Measurements from ENCODE around the gene TDRD7. TPM values are rescaled to one million over a fixed set of nuclear protein-coding genes. Genes with fewer than 3 reads are reported as not detected.

The TDRD7 gene
- total and polyA plus RNA-seq, 2 of the 13 experiments (the other 11 are each of a cell fraction or from before 2014, with no cell fraction given) = 9.8 to 15.5 TPM

DNA sequence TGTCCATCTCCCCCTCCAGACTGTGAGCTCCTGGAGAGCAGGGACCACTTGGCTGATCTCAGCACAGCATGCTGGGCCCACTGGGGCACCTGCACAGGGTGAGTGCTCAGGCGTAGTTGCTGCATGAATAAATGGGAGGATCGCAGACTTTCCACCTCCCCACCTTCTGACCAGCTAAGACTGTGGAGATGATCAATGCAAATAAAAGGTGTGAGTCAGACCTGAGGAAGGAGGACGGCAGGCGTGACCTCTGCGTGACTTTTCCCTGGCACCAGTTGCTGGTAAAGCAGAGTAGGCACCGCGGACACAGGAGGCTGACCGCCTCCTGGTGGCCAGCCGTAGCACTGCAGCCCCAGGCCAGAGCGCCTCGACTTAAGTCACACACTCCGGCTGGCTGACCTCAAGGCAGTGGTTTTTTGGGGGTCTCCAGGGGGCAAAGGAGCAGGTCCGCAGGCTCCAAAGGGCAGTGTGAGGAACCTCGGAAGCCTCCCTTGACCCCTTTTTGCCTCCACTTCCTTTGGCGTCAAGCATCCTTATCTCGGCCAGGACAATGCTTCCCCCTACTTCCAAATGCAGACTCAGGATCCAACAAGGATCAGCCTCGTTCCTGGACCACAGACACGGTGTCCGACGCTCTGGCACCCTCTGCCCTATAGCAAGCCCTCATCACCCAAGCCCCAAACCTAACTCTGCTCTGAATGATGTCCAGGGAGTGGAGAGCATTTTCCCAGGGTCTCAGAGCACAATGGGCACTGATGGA lies 12.7 kb upstream of the TDRD7 start (continued):
- no peak for TF ChIP-seq ATF1 (CRISPR knock-in tag; IDR thresholded peaks at IDR 0.05)

GRCh38 chr9:97403746-97404316 lies 8.1 kb upstream of the TDRD7 start:
- Histone ChIP-seq H3K27ac (ENCODE audit: extremely low read length, insufficient read depth, low read length) (peak overlapping the region; percentile 88), H3K36me3 (replicated peaks in 1 of 2; ENCODE audit: control insufficient read depth in 1 of 2, insufficient read depth in 2 of 2, low read length in 2 of 2) (no peaks in the 10 kb centered on the region), H3K9me3 (ENCODE audit: low read length) (peaks cover 7% of the 10 kb centered on the region; the same call in 1 of the 2 replicates), H3K4me2 (ENCODE audit: low read depth, low read length) (0 out of 2 replicates have a peak overlapping the region, but pooled peaks have one; percentile 85), H3K27me3 (ENCODE audit: control insufficient read depth in 1 of 2, insufficient read depth in 2 of 2, low read length in 2 of 2) (no peaks in the 10 kb centered on the region), H3K79me2 (ENCODE audit: insufficient read depth, low read length) (no peaks in the 10 kb centered on the region), H4K20me1 (ENCODE audit: insufficient read depth, low read length) (no peaks in the 10 kb centered on the region), H2AFZ (ENCODE audit: low read length) (no peak overlapping the region), H3K4me3 (replicated peaks in 1 of 3; ENCODE audit: insufficient read depth in 1 of 3, low read depth in 2 of 3, low read length in 3 of 3) (no peak overlapping the region), H3K9ac (ENCODE audit: insufficient read depth, low read depth, low read length) (no peak overlapping the region; the same call in 1 of the 2 replicates), H3K4me1 (ENCODE audit: insufficient read depth, low read length) (peaks cover 97% of the 10 kb centered on the region)
- WGBS (ENCODE audit: low lambda C conversion rate) = 98% methylated on average over 4 of the region's 4 CpGs
- FAIRE-seq = no peak
- ChIA-PET POLR2A (interaction anchor here (0.9 to 1.7 kb wide), 9 partner anchors 9 to 550 kb away, joined by 3 to 39 read pairs (median 7); partner anchors contain the start of genes NCBP1, TSTD2 and ZNF782), CTCF (ENCODE audit: low intra/inter-chr PET ratio, low total read pairs) (no interaction called here)
- TF ChIP-seq ZNF205 (CRISPR knock-in tag; IDR thresholded peaks at IDR 0.05) (no peak), ZNF558 (CRISPR knock-in tag; IDR thresholded peaks at IDR 0.05; ENCODE audit: borderline replicate concordance) (peak; percentile 97; the same call in 1 of the 2 replicates), ZNF160 (CRISPR knock-in tag; IDR thresholded peaks at IDR 0.05) (peak; percentile 97)
- in situ Hi-C loops (cut with HindIII; ENCODE audit: extremely low pct_ligation_motif_present, low pct_unique_long_range_greater_than_20kb) (no loop called here), intact Hi-C loops (cut with micrococcal nuclease; ENCODE audit: unreplicated experiment) (no loop called here)
- no TSS peak for BruUV-seq (replicated peaks)
- no peak for ATAC-seq
- no peak for DNase-seq (ENCODE audit: low spot score)

- Histone ChIP-seq H4K20me1 (ENCODE audit: insufficient read depth, low read length) (no peaks in the 10 kb centered on the region), H3K79me2 (ENCODE audit: insufficient read depth, low read length) (no peaks in the 10 kb centered on the region), H3K27ac (ENCODE audit: extremely low read length, insufficient read depth, low read length) (peak overlapping the region; percentile 88), H3K36me3 (replicated peaks in 1 of 2; ENCODE audit: control insufficient read depth in 1 of 2, insufficient read depth in 2 of 2, low read length in 2 of 2) (no peaks in the 10 kb centered on the region), H3K9ac (ENCODE audit: insufficient read depth, low read depth, low read length) (peak overlapping the region; percentile 66), H3K4me3 (replicated peaks in 1 of 3; ENCODE audit: insufficient read depth in 1 of 3, low read depth in 2 of 3, low read length in 3 of 3) (peak overlapping the region in 2 of 3 experiments; percentile 22 to 57; a peak in 2 of 6 replicates), H3K9me3 (ENCODE audit: low read length) (peaks cover 7% of the 10 kb centered on the region; the same call in 1 of the 2 replicates), H2AFZ (ENCODE audit: low read length) (peak overlapping the region; percentile 31), H3K4me1 (ENCODE audit: insufficient read depth, low read length) (peaks cover 80% of the 10 kb centered on the region), H3K4me2 (ENCODE audit: low read depth, low read length) (peak overlapping the region; percentile 85), H3K27me3 (ENCODE audit: control insufficient read depth in 1 of 2, insufficient read depth in 2 of 2, low read length in 2 of 2) (no peaks in the 10 kb centered on the region)
- ChIA-PET POLR2A (interaction anchor here (1.2 to 2.1 kb wide), 9 partner anchors 10 to 551 kb away, joined by 3 to 32 read pairs (median 9); partner anchors contain the start of genes NCBP1, TSTD2 and ZNF782), CTCF (ENCODE audit: low intra/inter-chr PET ratio, low total read pairs) (no interaction called here)
- no TSS peak for BruUV-seq (replicated peaks)
- intact Hi-C loops (cut with micrococcal nuclease; ENCODE audit: unreplicated experiment) = no loop called here
- no peak for DNase-seq (ENCODE audit: low spot score)
- 11% methylated on average over 2 of the region's 2 CpGs for WGBS (ENCODE audit: low lambda C conversion rate)
- ATAC-seq = no peak
- no peak for FAIRE-seq
- in situ Hi-C loops (cut with HindIII; ENCODE audit: extremely low pct_ligation_motif_present, low pct_unique_long_range_greater_than_20kb) = no loop called here
- TF ChIP-seq SRY (CRISPR knock-in tag; IDR thresholded peaks at IDR 0.05) = no peak
- TF ChIP-seq ARNT2 (CRISPR knock-in tag; IDR thresholded peaks at IDR 0.05; ENCODE audit: low read depth) = no peak
- TF ChIP-seq, protein P1, sequence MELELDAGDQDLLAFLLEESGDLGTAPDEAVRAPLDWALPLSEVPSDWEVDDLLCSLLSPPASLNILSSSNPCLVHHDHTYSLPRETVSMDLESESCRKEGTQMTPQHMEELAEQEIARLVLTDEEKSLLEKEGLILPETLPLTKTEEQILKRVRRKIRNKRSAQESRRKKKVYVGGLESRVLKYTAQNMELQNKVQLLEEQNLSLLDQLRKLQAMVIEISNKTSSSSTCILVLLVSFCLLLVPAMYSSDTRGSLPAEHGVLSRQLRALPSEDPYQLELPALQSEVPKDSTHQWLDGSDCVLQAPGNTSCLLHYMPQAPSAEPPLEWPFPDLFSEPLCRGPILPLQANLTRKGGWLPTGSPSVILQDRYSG (CRISPR knock-in tag; IDR thresholded peaks at IDR 0.05) = no peak
- TF ChIP-seq ZNF512 (CRISPR knock-in tag; IDR thresholded peaks at IDR 0.05) = no peak
- no peak for TF ChIP-seq TCF7 (IDR thresholded peaks at IDR 0.05; ENCODE audit: low read depth)
- TF ChIP-seq PRMT3 (CRISPR knock-in tag; IDR thresholded peaks at IDR 0.05; ENCODE audit: borderline replicate concordance, low read depth) = no peak
- TF ChIP-seq SP140L (CRISPR knock-in tag; IDR thresholded peaks at IDR 0.05; ENCODE audit: borderline replicate concordance) = no peak
- no peak for TF ChIP-seq FOXO1 (CRISPR knock-in tag; IDR thresholded peaks at IDR 0.05)
- no peak for TF ChIP-seq GTF2F1 (IDR thresholded peaks at IDR 0.05; ENCODE audit: low read length)
- TF ChIP-seq NCOR1 (IDR thresholded peaks at IDR 0.05; ENCODE audit: borderline replicate concordance, low read length) = no peak
Observed at GRCh38 chr9:97405551-97405950, 6.3 kb upstream of the TDRD7 start.

Data from HepG2 (cell line).